ENCODE measurements around the gene PPARG.

GRCh38 chr3:12301031-12301430, 12.2 kb downstream of the PPARG start:
- no peak for TF ChIP-seq YY1 (IDR thresholded peaks at IDR 0.05; ENCODE audit: insufficient read depth, insufficient read length)
- TF ChIP-seq SUZ12 (IDR thresholded peaks at IDR 0.05; ENCODE audit: extremely low read depth, insufficient read depth, insufficient read length): no peak
- TF ChIP-seq ZNF274 (IDR thresholded peaks at IDR 0.05; ENCODE audit: low read depth, low read length): no peak
